Caco-2 (cell line): ENCODE results near the gene PLPP4. TPM values are rescaled to one million over a fixed set of nuclear protein-coding genes. Genes with fewer than 3 reads are reported as not detected.

Experiments
- BruUV-seq: library from RNA; stranded (reverse); fragments of 400-500 nt; replicated peaks from 2 replicates; lab custom pipeline; 2021; lab: Mats Ljungman, UMichigan
- CTCF ChIA-PET: fragments of 300-600 bp; sonication (Branson Sonifier 250); formaldehyde crosslinking; loops from one replicate; lab custom pipeline; 2022; ENCODE audit warnings: antibody characterized with exemption; lab: Charles Lee
- POLR2A ChIA-PET: fragments of 300-600 bp; sonication (Branson Sonifier 250); formaldehyde crosslinking; loops from one replicate; lab custom pipeline; 2022; ENCODE audit warnings: antibody characterized with exemption; lab: Charles Lee
- DNase-seq, 2 experiments: peaks; one replicate each; pipeline versions ENCODE4 v3.0.0 to v3.0.0-alpha.2; 2020 to 2022
- H3K27me3 ChIP-seq: replicated peaks from 2 replicates; pipeline ENCODE4 v1.6.0; 2011; ENCODE audit warnings: low read length; ENCODE audit not compliant: control insufficient read depth, insufficient read depth
- H3K36me3 ChIP-seq: 2 replicates; pipeline ENCODE4 v1.5.1; 2011; ENCODE audit warnings: low read length; ENCODE audit not compliant: control insufficient read depth, insufficient read depth
- H3K4me1 ChIP-seq: fragments of 250-450 bp; sonication (Bioruptor Pico); 2 replicates; pipeline ENCODE4 v1.5.1; 2020; ENCODE audit warnings: mild to moderate bottlenecking
- H3K4me3 ChIP-seq: 2 replicates; pipeline ENCODE4 v1.5.1; 2011; ENCODE audit warnings: low read depth, mild to moderate bottlenecking, control low read depth, low read length
- H3K9me3 ChIP-seq: fragments of 250-450 bp; sonication (Bioruptor Pico); 2 replicates; pipeline ENCODE4 v1.5.1; 2020; ENCODE audit warnings: mild to moderate bottlenecking, moderate library complexity
- H3K27ac Mint-ChIP-seq: one replicate; pipeline ENCODE4 v1.8.0; 2022; ENCODE audit warnings: mixed read lengths; ENCODE audit not compliant: unreplicated experiment
- H3K27me3 Mint-ChIP-seq: one replicate; pipeline ENCODE4 v1.8.0; 2022; ENCODE audit warnings: mixed read lengths; ENCODE audit not compliant: insufficient read depth, unreplicated experiment
- H3K36me3 Mint-ChIP-seq: one replicate; pipeline ENCODE4 v1.8.0; 2022; ENCODE audit warnings: mild to moderate bottlenecking, mixed read lengths; ENCODE audit not compliant: insufficient read depth, unreplicated experiment
- H3K4me1 Mint-ChIP-seq: one replicate; pipeline ENCODE4 v1.8.0; 2022; ENCODE audit warnings: low read depth, mixed read lengths; ENCODE audit not compliant: unreplicated experiment
- H3K4me3 Mint-ChIP-seq: one replicate; pipeline ENCODE4 v1.8.0; 2022; ENCODE audit warnings: mild to moderate bottlenecking, moderate library complexity, mixed read lengths; ENCODE audit not compliant: unreplicated experiment
- H3K9me3 Mint-ChIP-seq: one replicate; pipeline ENCODE4 v1.8.0; 2022; ENCODE audit warnings: mixed read lengths; ENCODE audit not compliant: unreplicated experiment
- intact Hi-C: fragments of 100-400 bp; cut with micrococcal nuclease; formaldehyde crosslinking; loops from one replicate; pipeline ENCODE4 v1.10.0; 2022; ENCODE audit not compliant: unreplicated experiment
- total RNA-seq: library from RNA; stranded (reverse); gene quantifications from 2 replicates; pipeline ENCODE4 v1.2.3, GENCODE V29; 2022
- TF ChIP-seq, protein P1 (sequence below), 2 experiments: fragments of 200-600 bp in 1 of 2; IDR thresholded peaks; 1 replicate in 1 of 2; 2 replicates in 1 of 2; pipeline versions ENCODE4 v1.5.1 to v1.8.0; 2011 to 2022; ENCODE audit warnings: antibody characterized with exemption in 1 of 2, control low read depth in 1 of 2, inconsistent platforms in 1 of 2, low read depth in 1 of 2, low read length in 1 of 2, mild to moderate bottlenecking in 1 of 2, moderate library complexity in 1 of 2; ENCODE audit not compliant: insufficient read depth in 1 of 2, severe bottlenecking in 1 of 2, unreplicated experiment in 1 of 2

The PLPP4 gene
- total RNA-seq, 1 experiment from 2014 or later: 0.61 TPM

DNA sequence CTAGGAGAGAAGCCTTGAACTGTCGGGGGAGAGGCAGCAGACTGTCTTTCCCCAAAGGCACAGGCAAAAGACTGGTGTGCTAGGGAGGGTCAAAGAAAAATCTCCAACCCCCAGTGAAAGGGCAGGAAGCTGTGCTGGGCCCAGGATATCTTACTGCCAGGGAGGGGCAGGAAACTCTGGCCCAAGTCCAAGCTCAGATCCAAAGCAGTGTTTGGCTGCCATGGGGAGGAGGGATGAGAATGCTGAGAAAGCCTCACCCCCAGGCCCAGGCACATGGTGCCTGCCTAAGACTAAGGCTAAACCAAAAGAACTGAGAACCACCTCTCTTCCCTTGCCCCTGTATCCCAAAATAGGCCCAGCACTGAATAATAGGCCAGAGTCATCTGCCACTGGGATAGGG is 171.2 kb downstream of the PLPP4 start:
- Histone ChIP-seq H3K4me1 (no peaks in the 10 kb centered on the region), H3K36me3 (no peaks in the 10 kb centered on the region), H3K27me3 (no peaks in the 10 kb centered on the region), H3K9me3 (no peaks in the 10 kb centered on the region), H3K4me3 (no peak overlapping the region)
- Mint-ChIP-seq H3K36me3 (no peaks in the 10 kb centered on the region), H3K27me3 (peaks cover 11% of the 10 kb centered on the region), H3K4me3 (no peak overlapping the region), H3K9me3 (peaks cover 11% of the 10 kb centered on the region), H3K4me1 (no peaks in the 10 kb centered on the region), H3K27ac (no peak overlapping the region)
- TF ChIP-seq, protein P1, sequence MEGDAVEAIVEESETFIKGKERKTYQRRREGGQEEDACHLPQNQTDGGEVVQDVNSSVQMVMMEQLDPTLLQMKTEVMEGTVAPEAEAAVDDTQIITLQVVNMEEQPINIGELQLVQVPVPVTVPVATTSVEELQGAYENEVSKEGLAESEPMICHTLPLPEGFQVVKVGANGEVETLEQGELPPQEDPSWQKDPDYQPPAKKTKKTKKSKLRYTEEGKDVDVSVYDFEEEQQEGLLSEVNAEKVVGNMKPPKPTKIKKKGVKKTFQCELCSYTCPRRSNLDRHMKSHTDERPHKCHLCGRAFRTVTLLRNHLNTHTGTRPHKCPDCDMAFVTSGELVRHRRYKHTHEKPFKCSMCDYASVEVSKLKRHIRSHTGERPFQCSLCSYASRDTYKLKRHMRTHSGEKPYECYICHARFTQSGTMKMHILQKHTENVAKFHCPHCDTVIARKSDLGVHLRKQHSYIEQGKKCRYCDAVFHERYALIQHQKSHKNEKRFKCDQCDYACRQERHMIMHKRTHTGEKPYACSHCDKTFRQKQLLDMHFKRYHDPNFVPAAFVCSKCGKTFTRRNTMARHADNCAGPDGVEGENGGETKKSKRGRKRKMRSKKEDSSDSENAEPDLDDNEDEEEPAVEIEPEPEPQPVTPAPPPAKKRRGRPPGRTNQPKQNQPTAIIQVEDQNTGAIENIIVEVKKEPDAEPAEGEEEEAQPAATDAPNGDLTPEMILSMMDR (IDR thresholded peaks at IDR 0.05; ENCODE audit: insufficient read depth in 1 of 2, low read depth in 1 of 2, low read length in 1 of 2, severe bottlenecking in 1 of 2, unreplicated experiment in 1 of 2): no peak
- no TSS peak for BruUV-seq
- CTCF ChIA-PET: no interaction called here
- POLR2A ChIA-PET: no interaction called here
- no peak for DNase-seq
- intact Hi-C loops: no loop called here

DNA sequence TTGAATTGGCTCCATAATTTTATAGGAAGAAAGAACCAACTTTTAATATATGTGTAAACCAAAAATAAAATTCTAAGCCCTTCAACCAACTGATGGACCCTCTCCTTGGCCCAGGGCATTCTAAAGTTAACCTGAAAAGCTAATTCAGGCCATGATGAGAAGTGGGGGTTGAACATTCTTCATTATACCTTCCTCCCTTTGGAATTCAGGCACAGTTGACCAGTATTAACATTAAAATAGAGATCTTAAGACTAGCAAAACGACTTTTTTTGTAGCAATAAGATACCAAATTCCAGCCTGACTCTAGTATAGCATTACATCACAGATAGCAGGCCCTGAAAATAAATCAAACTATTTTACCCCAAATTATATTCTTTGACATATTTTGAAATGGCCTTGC is 173.2 kb downstream of the PLPP4 start:
- TF ChIP-seq, protein P1 (IDR thresholded peaks at IDR 0.05; ENCODE audit: insufficient read depth in 1 of 2, low read depth in 1 of 2, low read length in 1 of 2, severe bottlenecking in 1 of 2, unreplicated experiment in 1 of 2): no peak
- Mint-ChIP-seq H3K4me1 (no peaks in the 10 kb centered on the region), H3K4me3 (no peak overlapping the region), H3K9me3 (peaks cover 11% of the 10 kb centered on the region), H3K27ac (no peak overlapping the region), H3K27me3 (peaks cover 10% of the 10 kb centered on the region), H3K36me3 (no peaks in the 10 kb centered on the region)
- Histone ChIP-seq H3K36me3 (no peaks in the 10 kb centered on the region), H3K4me1 (no peaks in the 10 kb centered on the region), H3K4me3 (no peak overlapping the region), H3K27me3 (no peaks in the 10 kb centered on the region), H3K9me3 (no peaks in the 10 kb centered on the region)
- no TSS peak for BruUV-seq
- intact Hi-C loops: no loop called here
- POLR2A ChIA-PET: no interaction called here
- no peak for DNase-seq
- CTCF ChIA-PET: no interaction called here

DNA sequence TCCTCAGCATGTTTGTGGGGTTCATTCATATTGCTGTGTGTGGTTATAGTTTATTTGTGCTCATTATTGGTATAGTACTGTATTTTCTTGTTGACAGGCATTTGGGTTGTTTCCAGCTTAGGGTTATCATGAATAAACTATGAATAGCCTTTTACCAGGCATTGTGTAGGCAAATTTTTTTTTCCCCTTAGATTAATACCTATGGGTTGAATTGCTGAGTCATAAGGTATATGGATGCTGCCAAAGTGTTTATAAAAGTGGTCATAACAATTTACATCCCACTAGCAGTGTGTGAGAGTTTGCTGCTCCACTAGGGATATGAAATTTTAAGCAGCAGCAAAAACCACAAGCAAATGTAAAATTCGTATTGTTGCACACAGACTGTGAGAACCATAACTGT is 175.0 kb downstream of the PLPP4 start:
- BruUV-seq: no TSS peak
- Mint-ChIP-seq H3K27me3 (peaks cover 9% of the 10 kb centered on the region), H3K27ac (no peak overlapping the region), H3K9me3 (peaks cover 11% of the 10 kb centered on the region), H3K36me3 (no peaks in the 10 kb centered on the region), H3K4me3 (no peak overlapping the region), H3K4me1 (no peaks in the 10 kb centered on the region)
- H3K4me1 ChIP-seq: no peaks in the 10 kb centered on the region
- no peak for DNase-seq
- ChIA-PET POLR2A (no interaction called here), CTCF (no interaction called here)
- H3K27me3 ChIP-seq: no peaks in the 10 kb centered on the region
- no peaks in the 10 kb centered on the region for H3K36me3 ChIP-seq
- no peak overlapping the region for H3K4me3 ChIP-seq
- H3K9me3 ChIP-seq: no peaks in the 10 kb centered on the region
- intact Hi-C loops: no loop called here
- TF ChIP-seq, protein P1 (IDR thresholded peaks at IDR 0.05; ENCODE audit: insufficient read depth in 1 of 2, low read depth in 1 of 2, low read length in 1 of 2, severe bottlenecking in 1 of 2, unreplicated experiment in 1 of 2): no peak
